GM23338 (cell line): ENCODE data around the gene MAP2K5. TPM values are rescaled to one million over a fixed set of nuclear protein-coding genes. Genes with fewer than 3 reads are reported as not detected.

ENCODE experiments used
- ATAC-seq: fragments of 200-7000 bp; cut with Tn5 transposase; 3 replicates; pipeline ENCODE4 v1.9.1; 2020
- DNase-seq: peaks from one replicate; pipeline ENCODE4 v3.0.0-alpha.2; 2015; ENCODE audit warnings: low spot score
- H2AFZ ChIP-seq: fragments of 200-600 bp; sonication (generic); 2 replicates; pipeline ENCODE4 v1.8.0; 2016; ENCODE audit warnings: antibody characterized with exemption, mild to moderate bottlenecking, moderate library complexity
- H3F3A ChIP-seq: fragments of 200-600 bp; sonication (generic); replicated peaks from 2 replicates; pipeline ENCODE4 v1.8.0; 2017; ENCODE audit warnings: antibody characterized with exemption, mixed run types, low read depth
- H3K27ac ChIP-seq: fragments of 200-600 bp; sonication (generic); 2 replicates; pipeline ENCODE4 v1.6.1; 2016; ENCODE audit warnings: low read depth
- H3K27me3 ChIP-seq: fragments of 200-600 bp; sonication (generic); 2 replicates; pipeline ENCODE4 v1.8.0; 2016; ENCODE audit warnings: mild to moderate bottlenecking, mixed run types, moderate library complexity; ENCODE audit not compliant: insufficient read depth
- H3K36me3 ChIP-seq: fragments of 200-600 bp; sonication (generic); 2 replicates; pipeline ENCODE4 v1.8.0; 2016; ENCODE audit warnings: mild to moderate bottlenecking; ENCODE audit not compliant: insufficient read depth
- H3K4me1 ChIP-seq: fragments of 200-600 bp; sonication (generic); 2 replicates; pipeline ENCODE4 v1.8.0; 2016; ENCODE audit warnings: mild to moderate bottlenecking, moderate library complexity; ENCODE audit not compliant: insufficient read depth
- H3K4me2 ChIP-seq: fragments of 200-600 bp; sonication (generic); 2 replicates; pipeline ENCODE4 v1.7.1; 2017; ENCODE audit warnings: mixed run types
- H3K4me3 ChIP-seq: fragments of 200-600 bp; sonication (generic); 2 replicates; pipeline ENCODE4 v1.6.1; 2016; ENCODE audit warnings: mixed run types
- H3K79me2 ChIP-seq: fragments of 200-600 bp; sonication (generic); replicated peaks from 2 replicates; pipeline ENCODE4 v1.8.0; 2017; ENCODE audit warnings: mild to moderate bottlenecking; ENCODE audit not compliant: insufficient read depth
- H3K9me2 ChIP-seq: fragments of 200-600 bp; sonication (generic); 2 replicates; pipeline ENCODE4 v1.8.0; 2017; ENCODE audit not compliant: insufficient read depth
- H4K20me1 ChIP-seq: fragments of 200-600 bp; sonication (generic); replicated peaks from 2 replicates; pipeline ENCODE4 v1.8.0; 2017; ENCODE audit warnings: mild to moderate bottlenecking; ENCODE audit not compliant: insufficient read depth
- H3K27ac Mint-ChIP-seq: 2 replicates; pipeline ENCODE4 v1.8.0; 2020; ENCODE audit warnings: inconsistent platforms, mild to moderate bottlenecking, moderate library complexity, mixed read lengths
- H3K27me3 Mint-ChIP-seq: 3 replicates; pipeline ENCODE4 v1.8.0; 2022; ENCODE audit warnings: low read depth, mild to moderate bottlenecking, moderate library complexity, mixed read lengths, inconsistent platforms; ENCODE audit not compliant: insufficient read depth, poor library complexity
- H3K36me3 Mint-ChIP-seq: 3 replicates; pipeline ENCODE4 v1.8.0; 2021; ENCODE audit warnings: low read depth, mild to moderate bottlenecking, inconsistent platforms, moderate library complexity, mixed read lengths
- H3K4me1 Mint-ChIP-seq: 3 replicates; pipeline ENCODE4 v1.8.0; 2020; ENCODE audit warnings: mild to moderate bottlenecking, inconsistent platforms, mixed read lengths
- H3K4me3 Mint-ChIP-seq: 3 replicates; pipeline ENCODE4 v1.8.0; 2021; ENCODE audit warnings: moderate library complexity, mild to moderate bottlenecking, inconsistent platforms, mixed read lengths
- H3K9me3 Mint-ChIP-seq: 3 replicates; pipeline ENCODE4 v1.8.0; 2020; ENCODE audit warnings: moderate library complexity, mild to moderate bottlenecking, inconsistent platforms, mixed read lengths
- CREB1 ChIP-seq: fragments of 250-450 bp; sonication (Bioruptor Pico); IDR thresholded peaks from 2 replicates; pipeline ENCODE4 v1.5.0; 2020; ENCODE audit warnings: low read depth, mild to moderate bottlenecking, moderate library complexity
- CTCF ChIP-seq, 2 experiments: fragments of 200-600 bp in 1 of 2; sonication (generic) in 1 of 2; conservative IDR thresholded peaks; 2 replicates each; pipeline versions ENCODE4 v1.5.1 to v1.6.1; 2016 to 2017; ENCODE audit warnings: antibody characterized with exemption in 2 of 2, low read depth in 2 of 2, mild to moderate bottlenecking in 2 of 2, moderate library complexity in 1 of 2
- ETS1 ChIP-seq: IDR thresholded peaks from 2 replicates; pipeline ENCODE4 v1.6.1; 2016; ENCODE audit warnings: antibody characterized with exemption
- EZH2 ChIP-seq: fragments of 200-600 bp; sonication (generic); IDR thresholded peaks from one replicate; pipeline ENCODE4 v1.8.0; 2017; ENCODE audit warnings: antibody characterized with exemption, mild to moderate bottlenecking, low read depth; ENCODE audit not compliant: unreplicated experiment
- JUNB ChIP-seq: IDR thresholded peaks from one replicate; pipeline ENCODE4 v1.6.1; 2016; ENCODE audit warnings: antibody characterized with exemption; ENCODE audit not compliant: unreplicated experiment
- NANOG ChIP-seq: IDR thresholded peaks from 2 replicates; pipeline ENCODE4 v1.6.1; 2016; ENCODE audit warnings: antibody characterized with exemption, borderline replicate concordance
- ZNF462 ChIP-seq: fragments of 250-450 bp; sonication (Bioruptor Pico); IDR thresholded peaks from 2 replicates; pipeline ENCODE4 v1.5.0; 2020; ENCODE audit warnings: mild to moderate bottlenecking, moderate library complexity
- polyA plus RNA-seq: library from polyadenylated mRNA; unstranded; fragments of >200 nt; fragmentation: Nextera tagmentation; extraction: Ambion mirVana; gene quantifications from 2 replicates; pipeline ENCODE4 v1.2.1, GENCODE V29; 2016
- total RNA-seq: library from RNA; depleted of rRNA; stranded (reverse); fragments of >200 nt; shearing (Covaris generic); gene quantifications from 2 replicates; pipeline ENCODE4 v1.2.3, GENCODE V29; 2014

The MAP2K5 gene
- total and polyA plus RNA-seq, 2 experiments from 2014 or later = 6.5 to 13.6 TPM

- ATAC-seq (no peak), DNase-seq (no peak)
- Histone ChIP-seq H4K20me1 (no peaks in the 10 kb centered on the region), H3K27ac (no peak overlapping the region), H3K9me2 (no peaks in the 10 kb centered on the region), H3K27me3 (no peaks in the 10 kb centered on the region), H3K36me3 (no peaks in the 10 kb centered on the region), H3K4me1 (peaks cover 52% of the 10 kb centered on the region), H3F3A (no peaks in the 10 kb centered on the region), H2AFZ (no peak overlapping the region), H3K79me2 (no peaks in the 10 kb centered on the region), H3K4me3 (no peak overlapping the region), H3K4me2 (no peak overlapping the region)
- no peak overlapping the region for H3K4me3 Mint-ChIP-seq
- no peak overlapping the region for H3K27ac Mint-ChIP-seq
- no peaks in the 10 kb centered on the region for H3K36me3 Mint-ChIP-seq
- TF ChIP-seq EZH2 = no peak
- no peak for TF ChIP-seq JUNB
- no peak for TF ChIP-seq ETS1
- no peak for TF ChIP-seq NANOG
- TF ChIP-seq ZNF462 (CRISPR knock-in tag) = no peak
- no peak for TF ChIP-seq CTCF (conservative IDR thresholded peaks at IDR 0.05; ENCODE audit: low read depth in 2 of 2)
- no peak for TF ChIP-seq CREB1
- H3K9me3 Mint-ChIP-seq = no peaks in the 10 kb centered on the region
- no peaks in the 10 kb centered on the region for H3K27me3 Mint-ChIP-seq
- H3K4me1 Mint-ChIP-seq = peaks cover 50% of the 10 kb centered on the region
Observed at GRCh38 chr15:67788986-67789385, 246.5 kb downstream of the MAP2K5 start.
